IMR-90 (cell line): Measurements from ENCODE around the gene RGS12. TPM values are rescaled to one million over a fixed set of nuclear protein-coding genes. Genes with fewer than 3 reads are reported as not detected.

ENCODE experiments used
- ATAC-seq: fragments of 200-7000 bp; cut with Tn5 transposase; 2 replicates; pipeline ENCODE4 v1.9.1; 2020; ENCODE audit warnings: low read depth, mild to moderate bottlenecking, moderate library complexity
- BruUV-seq: library from RNA; stranded (reverse); fragments of 400-500 nt; replicated peaks from 2 replicates; lab custom pipeline; 2021; lab: Mats Ljungman, UMichigan
- CTCF ChIA-PET: fragments of 300-600 bp; formaldehyde crosslinking; extraction: SDS; loops from one replicate; lab custom pipeline; 2021; ENCODE audit warnings: antibody characterized with exemption; lab: Yijun Ruan, JAX
- POLR2A ChIA-PET: fragments of 300-600 bp; sonication (Branson Sonifier 250); formaldehyde crosslinking; loops from one replicate; lab custom pipeline; 2022; ENCODE audit warnings: antibody characterized with exemption; ENCODE audit not compliant: unreplicated experiment; lab: Charles Lee
- DNase-seq: peaks from one replicate; pipeline ENCODE4 v3.0.0; 2013
- H2AFZ ChIP-seq: replicated peaks from 2 replicates; pipeline ENCODE3; 2013; ENCODE audit warnings: low read length, mild to moderate bottlenecking; ENCODE audit not compliant: poor library complexity
- H2AK5ac ChIP-seq: 2 replicates; pipeline ENCODE4 v1.6.1; 2013; ENCODE audit warnings: low read depth, low read length, inconsistent platforms
- H2AK9ac ChIP-seq: replicated peaks from 2 replicates; pipeline ENCODE3; 2013; ENCODE audit warnings: mild to moderate bottlenecking, low read depth, low read length, moderate library complexity; ENCODE audit not compliant: poor library complexity
- H2BK120ac ChIP-seq: 2 replicates; pipeline ENCODE4 v1.6.1; 2013; ENCODE audit warnings: low read depth, low read length, inconsistent platforms
- H2BK15ac ChIP-seq: 3 replicates; pipeline ENCODE4 v1.6.1; 2013; ENCODE audit warnings: low read depth, low read length, inconsistent platforms
- H2BK20ac ChIP-seq: 2 replicates; pipeline ENCODE4 v1.6.1; 2013; ENCODE audit warnings: low read depth, mild to moderate bottlenecking, inconsistent platforms, low read length, moderate library complexity
- H2BK5ac ChIP-seq: 2 replicates; pipeline ENCODE4 v1.6.1; 2013; ENCODE audit warnings: mild to moderate bottlenecking, low read depth, low read length, inconsistent platforms; ENCODE audit not compliant: poor library complexity, severe bottlenecking
- H3K14ac ChIP-seq: replicated peaks from 2 replicates; pipeline ENCODE4 v1.6.1; 2013; ENCODE audit warnings: low read depth, low read length, inconsistent platforms
- H3K18ac ChIP-seq: 2 replicates; pipeline ENCODE4 v1.6.1; 2013; ENCODE audit warnings: low read depth, low read length, control low read depth
- H3K23ac ChIP-seq: 2 replicates; pipeline ENCODE4 v1.6.1; 2013; ENCODE audit warnings: low read depth, low read length, inconsistent platforms
- H3K27ac ChIP-seq: 2 replicates; pipeline ENCODE4 v1.5.1; 2013; ENCODE audit warnings: mild to moderate bottlenecking, control low read depth, low read length; ENCODE audit not compliant: insufficient read depth
- H3K27me3 ChIP-seq: 2 replicates; pipeline ENCODE4 v1.6.1; 2013; ENCODE audit warnings: low read length; ENCODE audit not compliant: control insufficient read depth, insufficient read depth
- H3K36me3 ChIP-seq: 2 replicates; pipeline ENCODE4 v1.6.1; 2013; ENCODE audit warnings: low read length, mixed read lengths; ENCODE audit not compliant: control insufficient read depth, insufficient read depth
- H3K4ac ChIP-seq: 2 replicates; pipeline ENCODE4 v1.6.1; 2013; ENCODE audit warnings: low read depth, low read length, inconsistent platforms
- H3K4me1 ChIP-seq: 2 replicates; pipeline ENCODE4 v1.6.1; 2013; ENCODE audit warnings: low read length, mixed read lengths; ENCODE audit not compliant: control insufficient read depth, insufficient read depth
- H3K4me2 ChIP-seq: 2 replicates; pipeline ENCODE4 v1.6.1; 2013; ENCODE audit warnings: low read depth, mild to moderate bottlenecking, control low read depth, low read length, moderate library complexity
- H3K4me3 ChIP-seq: 2 replicates; pipeline ENCODE4 v1.5.1; 2013; ENCODE audit warnings: low read depth, mild to moderate bottlenecking, control low read depth, low read length, moderate library complexity; ENCODE audit not compliant: insufficient read depth
- H3K56ac ChIP-seq: 2 replicates; pipeline ENCODE4 v1.6.1; 2013; ENCODE audit warnings: low read length, inconsistent platforms; ENCODE audit not compliant: insufficient read depth; ENCODE audit errors: extremely low read depth
- H3K79me1 ChIP-seq, 2 experiments: 2 replicates each; pipeline ENCODE4 v1.6.1; 2013; ENCODE audit warnings: low read length in 2 of 2, inconsistent platforms in 1 of 2, low read depth in 1 of 2
- H3K9ac ChIP-seq: 2 replicates; pipeline ENCODE4 v1.6.1; 2013; ENCODE audit warnings: low read depth, low read length, control low read depth
- H3K9me1 ChIP-seq: 2 replicates; pipeline ENCODE4 v1.6.1; 2013; ENCODE audit warnings: low read length, inconsistent platforms; ENCODE audit not compliant: insufficient read depth
- H3K9me3 ChIP-seq: 2 replicates; pipeline ENCODE4 v1.6.1; 2013; ENCODE audit warnings: low read length; ENCODE audit not compliant: control insufficient read depth, insufficient read depth
- H4K20me1 ChIP-seq: 2 replicates; pipeline ENCODE4 v1.6.1; 2013; ENCODE audit warnings: low read length, inconsistent platforms; ENCODE audit not compliant: insufficient read depth
- H4K5ac ChIP-seq: 2 replicates; pipeline ENCODE4 v1.6.1; 2013; ENCODE audit warnings: mild to moderate bottlenecking, low read depth, low read length, control low read depth
- H4K8ac ChIP-seq, 2 experiments: 2 replicates each; pipeline ENCODE4 v1.6.1; 2013; ENCODE audit warnings: low read depth in 2 of 2, low read length in 2 of 2, control low read depth in 1 of 2, inconsistent platforms in 1 of 2
- H4K91ac ChIP-seq: 2 replicates; pipeline ENCODE4 v1.6.1; 2013; ENCODE audit warnings: low read depth, low read length, inconsistent platforms; ENCODE audit not compliant: insufficient read depth
- FOS ChIP-seq: fragments of 150-350 bp; IDR thresholded peaks from 2 replicates; pipeline ENCODE4 v1.6.1; 2016; ENCODE audit warnings: low read depth, low read length
- MAFK ChIP-seq: IDR thresholded peaks from 2 replicates; pipeline ENCODE4 v1.6.1; 2012; ENCODE audit warnings: low read depth, low read length, improper control_type of control experiment
- RAD21 ChIP-seq: IDR thresholded peaks from 2 replicates; pipeline ENCODE4 v1.6.1; 2012; ENCODE audit warnings: low read length, improper control_type of control experiment
- WGBS, 2 experiments: methylation state at CpG; one replicate each; pipeline versions ENCODE4 v1.1.5 to v1.1.7; 2013; ENCODE audit warnings: missing lambda C conversion rate in 2 of 2; ENCODE audit not compliant: insufficient read length in 1 of 2; ENCODE audit errors: extremely low coverage in 2 of 2; 5-methylcytosine and 5-hydroxymethylcytosine counted together
- dilution Hi-C: fragments of 300-500 bp; cut with HindIII; formaldehyde crosslinking; loops from one replicate; pipeline ENCODE4 v1.14.3; 2018; ENCODE audit warnings: low sequenced_read_pairs; ENCODE audit not compliant: unreplicated experiment
- in situ Hi-C: fragments of 300-500 bp; cut with MboI; formaldehyde crosslinking; loops from 3 replicates; pipeline ENCODE4 v1.14.3; 2019; ENCODE audit warnings: low sequenced_read_pairs, inconsistent platforms, mixed read lengths
- intact Hi-C: fragments of 100-400 bp; cut with micrococcal nuclease; formaldehyde crosslinking; loops from 2 replicates; pipeline ENCODE4 v1.10.0; 2022
- polyA plus RNA-seq, 3 experiments: library from polyadenylated mRNA; depleted of rRNA; stranded (reverse); fragments of >200 nt; gene quantifications; 2 replicates each; pipeline ENCODE4 v1.2.3, GENCODE V29; 2012; ENCODE audit warnings: low replicate concordance in 1 of 3
- total RNA-seq: library from RNA; depleted of rRNA; stranded (reverse); fragments of >200 nt; gene quantifications from 2 replicates; pipeline ENCODE4 v1.2.3, GENCODE V29; 2012

RGS12 gene
- total and polyA plus RNA-seq, 2 of the 4 experiments (the other 2 are of a cell fraction), result 11.8 to 12.0 TPM

DNA sequence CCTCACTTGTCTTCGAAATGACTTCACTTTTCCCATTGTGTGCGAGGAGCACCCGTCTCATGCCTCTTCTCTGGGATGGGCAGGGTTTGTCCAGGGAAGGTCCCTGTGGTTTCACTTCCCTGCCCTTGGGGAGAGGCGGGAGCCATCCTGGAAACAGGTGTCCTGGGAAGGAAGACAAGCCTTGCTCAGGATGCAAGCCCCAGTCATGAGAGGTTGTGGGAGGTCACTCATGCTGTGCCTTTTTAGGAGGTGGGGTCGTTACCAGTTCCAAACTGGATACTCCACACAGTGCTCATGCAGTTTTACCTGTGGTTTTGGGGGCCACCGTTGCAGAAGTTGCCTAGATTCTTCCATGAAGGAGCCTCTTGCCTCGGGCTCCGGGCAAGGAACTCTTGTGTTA lies 3.8 kb downstream of the RGS12 start:
- WGBS, 2 experiments, result 100% methylated on average over 1 of the region's 8 CpGs; no CpG with 5 or more reads in 1 of the 2 experiments
- dilution Hi-C loops, result no loop called here

More for the DNA sequence above, 3.8 kb downstream of the RGS12 start:
- no peak overlapping the region for H3K4me3 ChIP-seq
- H3K36me3 ChIP-seq, result no peaks in the 10 kb centered on the region
- H2BK15ac ChIP-seq, result no peak overlapping the region
- DNase-seq (no peak), ATAC-seq (no peak)
- no TSS peak for BruUV-seq
- no peak overlapping the region for H3K4me2 ChIP-seq
- intact Hi-C loops (no loop called here), in situ Hi-C loops (no loop called here)
- no peak overlapping the region for H4K8ac ChIP-seq
- H3K9ac ChIP-seq, result no peak overlapping the region
- no peak overlapping the region for H2BK5ac ChIP-seq
- no peak overlapping the region for H2AK9ac ChIP-seq
- no peak overlapping the region for H2BK20ac ChIP-seq
- no peak overlapping the region for H2AK5ac ChIP-seq
- no peak overlapping the region for H2BK120ac ChIP-seq
- CTCF ChIA-PET, result no interaction called here
- no peak overlapping the region for H3K14ac ChIP-seq
- H3K27ac ChIP-seq, result no peak overlapping the region
- H3K27me3 ChIP-seq, result no peaks in the 10 kb centered on the region
- no peak overlapping the region for H3K4ac ChIP-seq
- no peak overlapping the region for H3K23ac ChIP-seq
- H4K5ac ChIP-seq, result no peak overlapping the region
- peaks cover 16% of the 10 kb centered on the region for H3K4me1 ChIP-seq
- H4K91ac ChIP-seq, result no peak overlapping the region
- H3K79me1 ChIP-seq, result peaks cover 35 to 65% of the 10 kb centered on the region in 2 experiments
- POLR2A ChIA-PET, result no interaction called here
- H3K56ac ChIP-seq, result no peak overlapping the region
- peaks cover 35% of the 10 kb centered on the region for H4K20me1 ChIP-seq
- H3K18ac ChIP-seq, result no peak overlapping the region
- H2AFZ ChIP-seq, result no peak overlapping the region
- H3K9me1 ChIP-seq, result peaks cover 4% of the 10 kb centered on the region; the same call in 1 of the 2 replicates
- no peak for TF ChIP-seq FOS
- TF ChIP-seq MAFK, result no peak
- no peak for TF ChIP-seq RAD21
- H3K9me3 ChIP-seq, result no peaks in the 10 kb centered on the region
